HCT116 (cell line): ENCODE measurements around the gene P4HA1. TPM values are rescaled to one million over a fixed set of nuclear protein-coding genes. Genes with fewer than 3 reads are reported as not detected.

Experiments
- ATAC-seq: fragments of 200-7000 bp; cut with Tn5 transposase; 2 replicates; pipeline ENCODE4 v1.9.1; 2020; ENCODE audit warnings: mild to moderate bottlenecking, moderate library complexity
- BruUV-seq: library from RNA; stranded (reverse); fragments of 400-500 nt; replicated peaks from 2 replicates; lab custom pipeline; 2021; lab: Mats Ljungman, UMichigan
- CTCF ChIA-PET: fragments of 300-600 bp; sonication (Branson Sonifier 250); formaldehyde crosslinking; loops from one replicate; lab custom pipeline; 2021; ENCODE audit warnings: antibody characterized with exemption; lab: Charles Lee
- POLR2A ChIA-PET: fragments of 300-600, 350-600 bp; sonication (Branson Sonifier 250); formaldehyde crosslinking; loops from one replicate; lab custom pipeline; 2021; ENCODE audit warnings: antibody characterized with exemption; lab: Charles Lee
- RAD21 ChIA-PET, 2 experiments: fragments of 300-600 bp; sonication (Branson Sonifier 250); formaldehyde crosslinking; loops; one replicate each; lab custom pipeline; 2023; ENCODE audit warnings: low total read pairs in 2 of 2; ENCODE audit not compliant: uncharacterized antibody in 2 of 2, unreplicated experiment in 2 of 2, low non-redundant PET in 1 of 2; lab: Charles Lee
- DNase-seq: peaks from one replicate; pipeline ENCODE4 v3.0.0-alpha.2; 2010; ENCODE audit warnings: low read depth, low spot score
- H2AFZ ChIP-seq: fragments of 200-600 bp; shearing (Covaris generic), sonication (generic); 2 replicates; pipeline ENCODE4 v1.6.1; 2017; ENCODE audit warnings: low read depth, mixed run types, mixed read lengths, antibody characterized with exemption, low read length; ENCODE audit not compliant: poor library complexity, severe bottlenecking
- H3K27ac ChIP-seq: 2 replicates; pipeline ENCODE4 v1.5.1; 2012; ENCODE audit warnings: low read depth, low read length
- H3K27me3 ChIP-seq: fragments of 200-600 bp; sonication (generic); 2 replicates; pipeline ENCODE4 v1.6.1; 2016; ENCODE audit warnings: mixed run types, low read length, mixed read lengths; ENCODE audit not compliant: insufficient read depth
- H3K36me3 ChIP-seq, 2 experiments: fragments of 200-500 bp in 1 of 2; fragments of 200-600 bp in 1 of 2; sonication (Bioruptor generic) in 1 of 2; sonication (generic) in 1 of 2; 2 replicates each; pipeline versions ENCODE4 v1.5.1 to v1.6.1; 2014 to 2016; ENCODE audit warnings: low read length in 2 of 2, inconsistent platforms in 1 of 2, mixed read lengths in 1 of 2, mixed run types in 1 of 2; ENCODE audit not compliant: insufficient read depth in 2 of 2, control insufficient read depth in 1 of 2
- H3K4me1 ChIP-seq, 2 experiments: fragments of 200-600 bp in 1 of 2; sonication (generic) in 1 of 2; 2 replicates each; pipeline versions ENCODE4 v1.5.1 to v1.6.1; 2012 to 2017; ENCODE audit warnings: low read length in 2 of 2, inconsistent platforms in 1 of 2, mild to moderate bottlenecking in 1 of 2, mixed read lengths in 1 of 2, mixed run types in 1 of 2, moderate library complexity in 1 of 2; ENCODE audit not compliant: insufficient read depth in 2 of 2, control insufficient read depth in 1 of 2
- H3K4me2 ChIP-seq: fragments of 200-600 bp; sonication (generic); 2 replicates; pipeline ENCODE4 v1.6.1; 2017; ENCODE audit warnings: mixed run types, low read length, mixed read lengths
- H3K4me3 ChIP-seq, 2 experiments: fragments of 200-600 bp in 1 of 2; sonication (generic) in 1 of 2; replicated peaks in 1 of 2; 2 replicates each; pipeline ENCODE4 v1.5.1; 2011 to 2016; ENCODE audit warnings: low read length in 2 of 2, control low read depth in 1 of 2, low read depth in 1 of 2, mild to moderate bottlenecking in 1 of 2, mixed read lengths in 1 of 2, mixed run types in 1 of 2
- H3K79me2 ChIP-seq: fragments of 200-600 bp; sonication (generic); 2 replicates; pipeline ENCODE4 v1.6.1; 2017; ENCODE audit warnings: mild to moderate bottlenecking, mixed run types, low read length, moderate library complexity, mixed read lengths; ENCODE audit not compliant: insufficient read depth
- H3K9ac ChIP-seq: fragments of 200-600 bp; sonication (generic); 2 replicates; pipeline ENCODE4 v1.6.1; 2016; ENCODE audit warnings: low read length, mixed read lengths
- H3K9me2 ChIP-seq: fragments of 200-600 bp; sonication (generic), shearing (Covaris generic); 2 replicates; pipeline ENCODE4 v1.6.1; 2017; ENCODE audit warnings: mixed run types, mild to moderate bottlenecking, moderate library complexity; ENCODE audit not compliant: insufficient read depth
- H3K9me3 ChIP-seq, 2 experiments: fragments of 200-500 bp in 1 of 2; fragments of 200-600 bp in 1 of 2; sonication (Bioruptor generic) in 1 of 2; sonication (generic) in 1 of 2; 2 replicates each; pipeline ENCODE4 v1.6.1; 2014 to 2017; ENCODE audit warnings: low read length in 2 of 2, mixed read lengths in 2 of 2, inconsistent platforms in 1 of 2, low read depth in 1 of 2, mild to moderate bottlenecking in 1 of 2, mixed run types in 1 of 2, moderate library complexity in 1 of 2; ENCODE audit not compliant: control insufficient read depth in 1 of 2, insufficient read depth in 1 of 2
- H4K20me1 ChIP-seq: fragments of 200-600 bp; sonication (generic), shearing (Covaris generic); 2 replicates; pipeline ENCODE4 v1.6.1; 2017; ENCODE audit warnings: mixed run types, mild to moderate bottlenecking, moderate library complexity; ENCODE audit not compliant: insufficient read depth
- EGR1 ChIP-seq: IDR thresholded peaks from 2 replicates; pipeline ENCODE4 v1.6.1; 2012; ENCODE audit warnings: low read depth
- ELF1 ChIP-seq: IDR thresholded peaks from 2 replicates; pipeline ENCODE4 v1.6.1; 2012; ENCODE audit warnings: low read depth, borderline replicate concordance
- EZH2 ChIP-seq: fragments of 200-600 bp; sonication (generic); IDR thresholded peaks from 2 replicates; pipeline ENCODE4 v1.6.1; 2017; ENCODE audit warnings: antibody characterized with exemption, mixed run types
- FOSL1 ChIP-seq: IDR thresholded peaks from 2 replicates; pipeline ENCODE4 v1.6.1; 2012; ENCODE audit warnings: low read depth
- MAX ChIP-seq: IDR thresholded peaks from 2 replicates; pipeline ENCODE4 v1.6.1; 2012
- RAD21 ChIP-seq: IDR thresholded peaks from 2 replicates; pipeline ENCODE4 v1.6.1; 2012; ENCODE audit warnings: low read depth, mild to moderate bottlenecking
- REST ChIP-seq: IDR thresholded peaks from 2 replicates; pipeline ENCODE4 v1.6.1; 2012; ENCODE audit warnings: low read depth
- SIN3A ChIP-seq: IDR thresholded peaks from 2 replicates; pipeline ENCODE4 v1.6.1; 2012; ENCODE audit warnings: low read depth
- SP1 ChIP-seq: IDR thresholded peaks from 2 replicates; pipeline ENCODE4 v1.6.1; 2012; ENCODE audit warnings: low read depth
- ZFX ChIP-seq: fragments of 450-650 bp; IDR thresholded peaks from 2 replicates; pipeline ENCODE4 v1.6.1; 2017
- ZNF274 ChIP-seq: fragments of 200-500 bp; sonication (Bioruptor generic); IDR thresholded peaks from 2 replicates; pipeline ENCODE4 v1.6.1; 2014; ENCODE audit warnings: mild to moderate bottlenecking, low read depth, low read length, inconsistent platforms
- intact Hi-C: fragments of 100-400 bp; cut with micrococcal nuclease; formaldehyde crosslinking; loops from 2 replicates; pipeline ENCODE4 v1.10.0; 2022
- total RNA-seq: library from RNA; stranded (reverse); gene quantifications from one replicate; pipeline ENCODE4 v1.2.1, GENCODE V29; 2021; ENCODE audit not compliant: unreplicated experiment

Gene P4HA1
- total RNA-seq, 1 experiment from 2014 or later = 49.7 TPM

- ChIA-PET CTCF (interaction anchor here (0.6 to 1.5 kb wide), 13 partner anchors 9 to 698 kb away, joined by 3 to 8 read pairs (median 4); no protein-coding TSS in a partner anchor), RAD21 (interaction anchor here (0.7 to 0.8 kb wide), 2 partner anchors 698 to 707 kb away, joined by 3 to 4 read pairs; no protein-coding TSS in a partner anchor), POLR2A (no interaction called here)
- H3K4me2 ChIP-seq = no peak overlapping the region
- BruUV-seq = no TSS peak
- no peak for TF ChIP-seq SP1
- no peak for TF ChIP-seq MAX
- no peak for TF ChIP-seq ELF1
- H3K27me3 ChIP-seq = no peaks in the 10 kb centered on the region
- 0 out of 2 replicates have a peak, but pooled peaks cover 3% of the 10 kb centered on the region for H3K79me2 ChIP-seq
- H3K9ac ChIP-seq = no peak overlapping the region
- H2AFZ ChIP-seq = no peak overlapping the region
- DNase-seq (no peak), ATAC-seq (no peak)
- no peak overlapping the region for H3K4me3 ChIP-seq
- H3K4me1 ChIP-seq = no peaks in the 10 kb centered on the region
- H4K20me1 ChIP-seq = no peaks in the 10 kb centered on the region
- no peaks in the 10 kb centered on the region for H3K9me2 ChIP-seq
- H3K27ac ChIP-seq = no peak overlapping the region
- peaks cover 4 to 5% of the 10 kb centered on the region in 2 experiments; a peak in 3 of 4 replicates for H3K36me3 ChIP-seq
- no peaks in the 10 kb centered on the region for H3K9me3 ChIP-seq
- intact Hi-C loops = loop anchor here (1.0 to 10.0 kb wide), 2 partner anchors 367 to 697 kb away; partner anchors contain the start of gene MCU
These were observed 34.9 kb downstream of the P4HA1 start for GRCh38 chr10:73061743-73062142.

GRCh38 chr10:73060738-73061635, 35.7 kb downstream of the P4HA1 start:
- Histone ChIP-seq H3K79me2 (0 out of 2 replicates have a peak, but pooled peaks cover 3% of the 10 kb centered on the region), H3K27me3 (no peaks in the 10 kb centered on the region), H3K9me3 (no peaks in the 10 kb centered on the region), H3K9ac (no peak overlapping the region), H3K9me2 (no peaks in the 10 kb centered on the region), H3K4me1 (no peaks in the 10 kb centered on the region), H3K36me3 (peaks cover 4% of the 10 kb centered on the region in 2 experiments), H3K4me2 (no peak overlapping the region), H3K4me3 (no peak overlapping the region), H4K20me1 (no peaks in the 10 kb centered on the region), H2AFZ (no peak overlapping the region), H3K27ac (no peak overlapping the region)
- BruUV-seq = no TSS peak
- POLR2A ChIA-PET = no interaction called here
- ATAC-seq (peak; percentile 84), DNase-seq (peak; percentile 19)
- CTCF ChIA-PET = interaction anchor here (0.6 to 1.5 kb wide), 14 partner anchors 8 to 697 kb away, joined by 3 to 8 read pairs (median 4); no protein-coding TSS in a partner anchor
- RAD21 ChIA-PET = interaction anchor here (0.7 to 0.8 kb wide), 2 partner anchors 697 to 706 kb away, joined by 3 to 4 read pairs; no protein-coding TSS in a partner anchor
- intact Hi-C loops = loop anchor here (1.0 to 10.0 kb wide), 2 partner anchors 366 to 697 kb away; partner anchors contain the start of gene MCU
- TF ChIP-seq FOSL1 (no peak), ELF1 (no peak), ZNF274 (no peak), REST (no peak), RAD21 (peak; percentile 61), SIN3A (no peak), ZFX (no peak), MAX (0 out of 2 replicates have a peak, but pooled peaks have one; percentile 11), EGR1 (no peak), EZH2 (no peak)
